ENCODE data around the gene MARCHF6. TPM values are rescaled to one million over a fixed set of nuclear protein-coding genes. Genes with fewer than 3 reads are reported as not detected.
A peak's percentile ranks its signal among the peaks of the same experiment; 100 is the strongest.

The MARCHF6 gene
- total and polyA plus RNA-seq, 9 of the 15 experiments (the other 6 are each of a cell fraction or from before 2014, with no cell fraction given), result 74.1 to 456 (median 116) TPM

DNA sequence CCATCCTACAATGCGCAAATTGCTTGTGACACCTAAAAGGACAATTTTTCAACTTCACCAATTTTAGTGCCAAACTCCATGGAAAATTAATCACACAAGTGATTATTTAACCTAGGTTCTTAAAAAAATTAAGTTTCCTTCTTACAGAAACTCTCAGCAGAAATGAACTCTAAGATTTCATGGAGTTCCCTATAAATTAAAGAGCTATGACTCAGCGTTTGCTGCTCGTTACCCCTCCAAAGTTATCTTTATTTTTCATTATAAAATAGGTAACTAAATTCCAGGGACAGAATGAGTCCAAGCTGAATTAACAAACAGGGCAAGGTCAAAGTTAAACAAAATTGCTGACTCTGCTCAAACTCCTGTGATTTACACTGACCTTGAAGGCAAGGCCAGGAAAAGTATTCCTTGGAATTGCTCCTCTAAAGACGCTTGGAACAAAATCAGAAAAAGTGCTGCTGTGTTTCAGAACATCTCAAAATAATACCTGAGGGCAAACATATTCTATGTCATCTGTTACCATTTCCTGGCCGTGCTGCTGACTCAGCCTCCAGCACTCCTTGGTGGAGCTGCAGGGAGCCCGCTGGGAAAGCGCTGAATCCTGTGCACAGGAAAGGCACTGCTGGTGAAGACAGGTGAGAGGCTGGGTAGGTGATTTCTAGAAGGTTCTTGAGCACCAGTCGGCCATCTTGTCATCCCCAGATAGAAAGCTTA, 43.3 kb upstream of the MARCHF6 start (continued):
- TF ChIP-seq SLC30A9 (CRISPR knock-in tag; IDR thresholded peaks at IDR 0.05), result no peak
- peak; percentile 52; the same call in 1 of the 2 replicates for TF ChIP-seq GATAD2B (IDR thresholded peaks at IDR 0.05; ENCODE audit: borderline replicate concordance)
- TF ChIP-seq U2AF1 (optimal IDR thresholded peaks at IDR 0.05; ENCODE audit: low read depth, low read length), result no peak
- TF ChIP-seq TEAD4 (IDR thresholded peaks at IDR 0.05; ENCODE audit: low read length), result no peak
- no peak for TF ChIP-seq TEAD4 (CRISPR knock-in tag; IDR thresholded peaks at IDR 0.05; ENCODE audit: borderline replicate concordance)
- no peak for TF ChIP-seq PHF21A (IDR thresholded peaks at IDR 0.05; ENCODE audit: borderline replicate concordance, low read depth)
- no peak for TF ChIP-seq HCFC1 (IDR thresholded peaks at IDR 0.05; ENCODE audit: low read depth, low read length)
- no peak for TF ChIP-seq HMGXB4 (CRISPR knock-in tag; IDR thresholded peaks at IDR 0.05)
- peak; percentile 35; the same call in 1 of the 2 replicates for TF ChIP-seq JUND (IDR thresholded peaks at IDR 0.05; ENCODE audit: borderline replicate concordance, low read depth, low read length)
- peak; percentile 28; the same call in 1 of the 3 replicates for TF ChIP-seq JUND (tag; IDR thresholded peaks at IDR 0.05; ENCODE audit: borderline replicate concordance, low read depth, low read length)
- TF ChIP-seq KLF13 (tag; IDR thresholded peaks at IDR 0.05; ENCODE audit: borderline replicate concordance, low read depth), result no peak
- TF ChIP-seq ZNF57 (CRISPR knock-in tag; IDR thresholded peaks at IDR 0.05), result no peak
- no peak for TF ChIP-seq KDM2B (CRISPR knock-in tag; IDR thresholded peaks at IDR 0.05)
- TF ChIP-seq ZEB2 (IDR thresholded peaks at IDR 0.05), result 0 out of 2 replicates have a peak, but pooled peaks have one; percentile 17
- TF ChIP-seq FOSL1 (tag; conservative IDR thresholded peaks at IDR 0.05), result 0 out of 2 replicates have a peak, but pooled peaks have one; percentile 11
- no peak for TF ChIP-seq POLR3A (IDR thresholded peaks at IDR 0.05; ENCODE audit: borderline replicate concordance, extremely low read depth, insufficient read depth, insufficient read length)
- no peak for TF ChIP-seq NR2C2 (CRISPR knock-in tag; IDR thresholded peaks at IDR 0.05)
- peak; percentile 53; the same call in 1 of the 2 replicates for TF ChIP-seq NR2C2 (tag; IDR thresholded peaks at IDR 0.05)
- TF ChIP-seq GABPA (tag; conservative IDR thresholded peaks at IDR 0.05; ENCODE audit: low read depth), result no peak
- 0 out of 2 replicates have a peak, but pooled peaks have one; percentile 23 for TF ChIP-seq MYC (IDR thresholded peaks at IDR 0.05; ENCODE audit: low read depth, low read length)
- TF ChIP-seq MYC (CRISPR knock-in tag; IDR thresholded peaks at IDR 0.05; ENCODE audit: borderline replicate concordance, low read depth), result 0 out of 2 replicates have a peak, but pooled peaks have one; percentile 19
- no peak for TF ChIP-seq CC2D1A (IDR thresholded peaks at IDR 0.05)
- 0 out of 4 replicates have a peak, but pooled peaks of 1 of the 2 experiments have one; percentile 20 for TF ChIP-seq ARNT (IDR thresholded peaks at IDR 0.05)
- 0 out of 2 replicates have a peak, but pooled peaks have one; percentile 52 for TF ChIP-seq ZNF395 (CRISPR knock-in tag; IDR thresholded peaks at IDR 0.05)
- TF ChIP-seq, protein P1, sequence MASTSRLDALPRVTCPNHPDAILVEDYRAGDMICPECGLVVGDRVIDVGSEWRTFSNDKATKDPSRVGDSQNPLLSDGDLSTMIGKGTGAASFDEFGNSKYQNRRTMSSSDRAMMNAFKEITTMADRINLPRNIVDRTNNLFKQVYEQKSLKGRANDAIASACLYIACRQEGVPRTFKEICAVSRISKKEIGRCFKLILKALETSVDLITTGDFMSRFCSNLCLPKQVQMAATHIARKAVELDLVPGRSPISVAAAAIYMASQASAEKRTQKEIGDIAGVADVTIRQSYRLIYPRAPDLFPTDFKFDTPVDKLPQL (IDR thresholded peaks at IDR 0.05; ENCODE audit: extremely low read depth, insufficient read length), result no peak
- TF ChIP-seq NFE2 (IDR thresholded peaks at IDR 0.05; ENCODE audit: low read depth), result peak; percentile 81
- no peak for TF ChIP-seq TARDBP (IDR thresholded peaks at IDR 0.05)
